Lung (tissue), 12 donors: Measurements from ENCODE around the gene TMEM240. TPM values are rescaled to one million over a fixed set of nuclear protein-coding genes. Genes with fewer than 3 reads are reported as not detected.

ENCODE experiments used
- ATAC-seq: fragments of 200-7000 bp; cut with Tn5 transposase; one replicate; pipeline ENCODE4 v1.9.1; 2020; ENCODE audit warnings: moderate number of reproducible peaks; ENCODE audit not compliant: insufficient read depth, low FRiP score
- DNase-seq, 3 donors: peaks; one replicate each; pipeline ENCODE4 v3.0.0-alpha.2; 2013 to 2017
- H3K27ac ChIP-seq, 2 donors: one replicate each; pipeline ENCODE4 v1.5.1; 2013; ENCODE audit warnings: mild to moderate bottlenecking in 2 of 2, moderate library complexity in 2 of 2, control low read depth in 1 of 2, inconsistent platforms in 1 of 2, low read depth in 1 of 2, low read length in 1 of 2
- H3K27me3 ChIP-seq, 3 donors: one replicate each; pipeline ENCODE4 v1.5.1; 2013; ENCODE audit warnings: low read length in 2 of 3; ENCODE audit not compliant: control insufficient read depth in 3 of 3, insufficient read depth in 3 of 3
- H3K36me3 ChIP-seq, 4 donors: one replicate each; pipeline ENCODE4 v1.5.1; 2013; ENCODE audit warnings: low read length in 4 of 4, mild to moderate bottlenecking in 1 of 4, moderate library complexity in 1 of 4; ENCODE audit not compliant: control insufficient read depth in 4 of 4, insufficient read depth in 4 of 4
- H3K4me1 ChIP-seq, 5 donors: one replicate each; pipeline ENCODE4 v1.5.1; 2013; ENCODE audit warnings: low read length in 5 of 5, mild to moderate bottlenecking in 2 of 5, moderate library complexity in 1 of 5; ENCODE audit not compliant: control insufficient read depth in 5 of 5, insufficient read depth in 5 of 5
- H3K4me3 ChIP-seq: one replicate; pipeline ENCODE4 v1.5.1; 2013; ENCODE audit warnings: mild to moderate bottlenecking, control low read depth, moderate library complexity
- H3K9ac ChIP-seq, 2 donors: one replicate each; pipeline ENCODE4 v1.5.1; 2013; ENCODE audit warnings: low read length in 2 of 2, control low read depth in 1 of 2; ENCODE audit not compliant: insufficient read depth in 1 of 2
- H3K9me3 ChIP-seq, 4 donors: one replicate each; pipeline ENCODE4 v1.5.1; 2013; ENCODE audit warnings: low read length in 3 of 4, mild to moderate bottlenecking in 1 of 4, moderate library complexity in 1 of 4; ENCODE audit not compliant: control insufficient read depth in 4 of 4, insufficient read depth in 3 of 4
- CTCF ChIP-seq: IDR thresholded peaks from 2 replicates; pipeline ENCODE4 v1.5.1; 2012; ENCODE audit warnings: mild to moderate bottlenecking; ENCODE audit errors: control extremely low read depth, extremely low read depth
- WGBS, 2 donors: extraction: QIAGEN DNeasy Blood & Tissue Kit; methylation state at CpG; one replicate each; pipeline ENCODE4 v1.1.7; 2013; 5-methylcytosine and 5-hydroxymethylcytosine counted together
- polyA plus RNA-seq, 2 donors: library from polyadenylated mRNA; stranded (reverse); fragments of 200-250 nt; gene quantifications; one replicate each; pipeline ENCODE4 v1.2.1, GENCODE V29; 2013
- total RNA-seq, 2 donors: library from RNA; depleted of rRNA in 1 of 2; stranded (reverse); fragments of >200 nt in 1 of 2; gene quantifications; one replicate each; pipeline ENCODE4 v1.2.1, GENCODE V29; 2014 to 2021
- donor health status: control.
- donor health status: control.
- donor health status: Bipolar disorder and iron deficiency.
- donor health status: healthy.
- donor health status: DM: yes; HTN: yes; CAD: no.

TMEM240 gene
- total and polyA plus RNA-seq, 4 donors, result 2.3 to 4.2 (median 3.1) TPM

- H3K36me3 ChIP-seq, result peaks cover 12 to 58% (median 29%) of the 10 kb centered on the region in 4 donors
- 97% methylated on average over 10 of the region's 10 CpGs for WGBS, 2 donors
Observed at GRCh38 chr1:1491601-1492000, 48.8 kb downstream of the TMEM240 start.

DNA sequence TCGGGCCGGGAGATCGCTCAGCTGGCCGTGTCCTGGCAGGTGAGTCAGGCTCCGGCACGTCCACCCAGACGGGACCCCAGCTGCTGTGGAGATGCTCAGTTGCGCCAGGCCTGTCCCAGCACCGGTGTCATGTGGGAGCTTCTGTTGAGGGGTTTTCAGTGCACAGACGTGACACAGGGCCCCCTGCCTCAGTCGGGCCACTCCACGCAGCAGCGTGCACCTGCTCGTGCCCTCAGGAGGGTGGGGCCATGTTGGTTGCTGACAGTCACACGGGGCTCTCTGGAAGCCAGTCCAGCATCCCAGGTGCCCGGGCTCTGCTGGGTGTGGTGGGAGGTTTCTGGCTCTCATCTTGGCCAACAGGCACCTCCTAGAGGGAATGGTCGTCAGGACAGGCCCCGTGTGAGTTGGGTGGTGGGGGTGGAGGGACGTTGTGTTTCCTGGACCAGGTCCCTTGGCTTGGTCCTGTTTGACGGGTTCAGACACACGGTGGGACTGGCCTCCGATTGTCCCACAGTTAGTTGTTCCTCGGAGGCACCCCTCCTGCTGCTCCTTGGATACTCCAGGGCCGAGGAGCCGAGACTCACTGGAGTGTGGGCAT is 49.7 kb downstream of the TMEM240 start:
- H3K27ac ChIP-seq, result no peak overlapping the region
- peaks cover 12 to 59% (median 30%) of the 10 kb centered on the region in 4 donors for H3K36me3 ChIP-seq
- no peak overlapping the region for H3K4me3 ChIP-seq
- H3K9ac ChIP-seq, result no peak overlapping the region
- H3K9me3 ChIP-seq, result peaks cover 0 to 8% (median 2%) of the 10 kb centered on the region in 4 donors
- ATAC-seq (no peak), DNase-seq (no peak)
- no peaks in the 10 kb centered on the region for H3K27me3 ChIP-seq
- H3K4me1 ChIP-seq, result no peaks in the 10 kb centered on the region
- 97 to 98% methylated on average over 17 to 21 of the region's 25 CpGs for WGBS, 2 donors
- TF ChIP-seq CTCF, result no peak

More at GRCh38 chr1:1491601-1492000, 48.8 kb downstream of the TMEM240 start:
- DNase-seq (no peak), ATAC-seq (no peak)
- H3K27ac ChIP-seq, result no peak overlapping the region
- H3K9me3 ChIP-seq, result peaks cover 0 to 8% (median 2%) of the 10 kb centered on the region in 4 donors
- TF ChIP-seq CTCF, result no peak
- H3K27me3 ChIP-seq, result no peaks in the 10 kb centered on the region
- no peak overlapping the region for H3K4me3 ChIP-seq
- H3K9ac ChIP-seq, result no peak overlapping the region
- no peaks in the 10 kb centered on the region for H3K4me1 ChIP-seq

- WGBS, 2 donors, result 98% methylated on average over 19 of the region's 19 CpGs
- no peak for ATAC-seq
- Histone ChIP-seq H3K4me1 (no peaks in the 10 kb centered on the region), H3K9me3 (peaks cover 0 to 8% (median 2%) of the 10 kb centered on the region in 4 donors), H3K27me3 (no peaks in the 10 kb centered on the region), H3K4me3 (no peak overlapping the region), H3K27ac (no peak overlapping the region), H3K9ac (no peak overlapping the region), H3K36me3 (peaks cover 12 to 58% (median 28%) of the 10 kb centered on the region in 4 donors)
- no peak for DNase-seq
- no peak for TF ChIP-seq CTCF
Observed at GRCh38 chr1:1489861-1490260, 50.6 kb downstream of the TMEM240 start.

- ATAC-seq (no peak), DNase-seq (no peak)
- TF ChIP-seq CTCF, result no peak
- no peaks in the 10 kb centered on the region for H3K4me1 ChIP-seq
- no peak overlapping the region for H3K27ac ChIP-seq
- H3K9me3 ChIP-seq, result peaks cover 0 to 6% (median 2%) of the 10 kb centered on the region in 4 donors
- H3K9ac ChIP-seq, result no peak overlapping the region
- peaks cover 12 to 54% (median 26%) of the 10 kb centered on the region in 4 donors for H3K36me3 ChIP-seq
- no peaks in the 10 kb centered on the region for H3K27me3 ChIP-seq
- H3K4me3 ChIP-seq, result no peak overlapping the region
- WGBS, 2 donors, result 97 to 98% methylated on average over 16 of the region's 16 CpGs
Observed at GRCh38 chr1:1489231-1489630, 51.2 kb downstream of the TMEM240 start.
